Measurements from ENCODE around the gene XCL1. TPM values are rescaled to one million over a fixed set of nuclear protein-coding genes. Genes with fewer than 3 reads are reported as not detected.

XCL1 gene
- total RNA-seq, 1 experiment from 2014 or later = not detected

- Histone ChIP-seq H3K4me3 (no peak overlapping the region), H3K79me2 (ENCODE audit: low read depth) (no peaks in the 10 kb centered on the region), H3K9me3 (ENCODE audit: insufficient read depth, low read depth) (no peaks in the 10 kb centered on the region), H3K27me3 (ENCODE audit: insufficient read depth, low read depth) (no peaks in the 10 kb centered on the region), H3K4me1 (replicated peaks; ENCODE audit: insufficient read depth) (peaks cover 14% of the 10 kb centered on the region; the same call in 1 of the 2 replicates), H2AFZ (no peak overlapping the region), H3K27ac (no peak overlapping the region), H4K20me1 (ENCODE audit: insufficient read depth) (no peaks in the 10 kb centered on the region), H3F3A (ENCODE audit: insufficient read depth, low read depth) (peaks cover 7% of the 10 kb centered on the region), H3K36me3 (ENCODE audit: low read depth) (no peaks in the 10 kb centered on the region), H3K4me2 (no peak overlapping the region), H3K9me2 (ENCODE audit: insufficient read depth) (no peaks in the 10 kb centered on the region)
- intact Hi-C loops (cut with micrococcal nuclease; ENCODE audit: unreplicated experiment) = loop anchor here (5.0 to 10.0 kb wide), 2 partner anchors 283 to 441 kb away; no protein-coding TSS in a partner anchor
- DNase-seq = peak in 1 of 2 experiments; percentile 21
- no TSS peak for BruUV-seq (replicated peaks)
- TF ChIP-seq EZH2 (IDR thresholded peaks at IDR 0.05; ENCODE audit: low read depth) = no peak
- no peak for TF ChIP-seq CTCF (conservative IDR thresholded peaks at IDR 0.05)
- ChIA-PET POLR2A (ENCODE audit: unreplicated experiment) (no interaction called here), CTCF (no interaction called here)
Observed at GRCh38 chr1:168621356-168621755, 45.0 kb downstream of the XCL1 start.

- no peaks in the 10 kb centered on the region for H3K27me3 ChIP-seq (ENCODE audit: insufficient read depth, low read depth)
- BruUV-seq (replicated peaks) = no TSS peak
- POLR2A ChIA-PET (ENCODE audit: unreplicated experiment) = no interaction called here
- H3K4me2 ChIP-seq = peak overlapping the region; percentile 8
- H4K20me1 ChIP-seq (ENCODE audit: insufficient read depth) = no peaks in the 10 kb centered on the region
- DNase-seq = peak; percentile 61 to 89
- CTCF ChIA-PET = interaction anchor here (0.5 to 1.0 kb wide), 2 partner anchors 96 to 487 kb away, joined by 3 read pairs; no protein-coding TSS in a partner anchor
- peaks cover 10% of the 10 kb centered on the region for H3F3A ChIP-seq (ENCODE audit: insufficient read depth, low read depth)
- peaks cover 14% of the 10 kb centered on the region; the same call in 1 of the 2 replicates for H3K4me1 ChIP-seq (replicated peaks; ENCODE audit: insufficient read depth)
- H3K79me2 ChIP-seq (ENCODE audit: low read depth) = no peaks in the 10 kb centered on the region
- H3K9me2 ChIP-seq (ENCODE audit: insufficient read depth) = no peaks in the 10 kb centered on the region
- no peak overlapping the region for H3K4me3 ChIP-seq
- no peaks in the 10 kb centered on the region for H3K36me3 ChIP-seq (ENCODE audit: low read depth)
- H3K9me3 ChIP-seq (ENCODE audit: insufficient read depth, low read depth) = no peaks in the 10 kb centered on the region
- H2AFZ ChIP-seq = no peak overlapping the region
- TF ChIP-seq EZH2 (IDR thresholded peaks at IDR 0.05; ENCODE audit: low read depth) (no peak), CTCF (conservative IDR thresholded peaks at IDR 0.05) (no peak)
- H3K27ac ChIP-seq = peak overlapping the region; percentile 43
- intact Hi-C loops (cut with micrococcal nuclease; ENCODE audit: unreplicated experiment) = loop anchor here (2.0 to 10.0 kb wide), 3 partner anchors 88 to 439 kb away; no protein-coding TSS in a partner anchor
Observed at GRCh38 chr1:168623003-168623828, 46.8 kb downstream of the XCL1 start.

GRCh38 chr1:168623831-168624230 is 47.4 kb downstream of the XCL1 start:
- no TSS peak for BruUV-seq (replicated peaks)
- H3K4me2 ChIP-seq = peak overlapping the region; percentile 8
- peaks cover 10% of the 10 kb centered on the region for H3F3A ChIP-seq (ENCODE audit: insufficient read depth, low read depth)
- POLR2A ChIA-PET (ENCODE audit: unreplicated experiment) = no interaction called here
- H3K27me3 ChIP-seq (ENCODE audit: insufficient read depth, low read depth) = no peaks in the 10 kb centered on the region
- intact Hi-C loops (cut with micrococcal nuclease; ENCODE audit: unreplicated experiment) = loop anchor here (2.0 to 10.0 kb wide), 3 partner anchors 87 to 438 kb away; no protein-coding TSS in a partner anchor
- no peak for DNase-seq
- H3K9me2 ChIP-seq (ENCODE audit: insufficient read depth) = no peaks in the 10 kb centered on the region
- H2AFZ ChIP-seq = no peak overlapping the region
- H3K36me3 ChIP-seq (ENCODE audit: low read depth) = no peaks in the 10 kb centered on the region
- no peaks in the 10 kb centered on the region for H3K79me2 ChIP-seq (ENCODE audit: low read depth)
- H4K20me1 ChIP-seq (ENCODE audit: insufficient read depth) = no peaks in the 10 kb centered on the region
- no peak overlapping the region for H3K4me3 ChIP-seq
- no peak for TF ChIP-seq EZH2 (IDR thresholded peaks at IDR 0.05; ENCODE audit: low read depth)
- TF ChIP-seq CTCF (conservative IDR thresholded peaks at IDR 0.05) = no peak
- no peaks in the 10 kb centered on the region for H3K9me3 ChIP-seq (ENCODE audit: insufficient read depth, low read depth)
- no peak overlapping the region for H3K27ac ChIP-seq
- CTCF ChIA-PET = interaction anchor here (1.0 kb wide), 1 partner anchor 486 kb away, joined by 3 read pairs; no protein-coding TSS in a partner anchor
- H3K4me1 ChIP-seq (replicated peaks; ENCODE audit: insufficient read depth) = peaks cover 18% of the 10 kb centered on the region

All from PC-9 (cell line).